Activated CD4-positive, alpha-beta T cell treated with anti-CD3 and anti-CD28 coated beads, Interleukin-2, amount 50 U/mL, for 1 hour (primary cell): Measurements from ENCODE around the gene HPSE2.

Experiments
- DNase-seq: peaks from one replicate; pipeline ENCODE4 v3.0.0-alpha.2; 2020

The HPSE2 gene

DNA sequence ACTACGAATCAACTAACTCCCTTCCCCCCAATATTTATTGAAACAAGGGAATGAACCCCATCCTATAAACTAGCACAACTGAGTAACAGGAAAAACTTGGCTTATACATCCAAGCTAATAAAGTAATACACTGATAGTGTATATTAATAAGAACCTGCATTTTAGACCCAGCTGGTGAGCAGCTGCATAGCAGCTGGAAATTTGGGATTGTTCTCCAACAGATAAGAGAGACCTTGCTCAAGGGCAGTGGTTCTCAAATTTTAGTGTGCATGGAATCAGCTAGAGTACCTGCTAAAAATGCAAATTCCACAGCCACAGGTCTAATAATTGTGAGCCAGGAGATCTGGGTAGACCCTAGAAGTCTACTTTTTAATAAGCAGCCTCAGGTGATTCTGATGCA is 404.3 kb downstream of the HPSE2 start:
- no peak for DNase-seq

DNA sequence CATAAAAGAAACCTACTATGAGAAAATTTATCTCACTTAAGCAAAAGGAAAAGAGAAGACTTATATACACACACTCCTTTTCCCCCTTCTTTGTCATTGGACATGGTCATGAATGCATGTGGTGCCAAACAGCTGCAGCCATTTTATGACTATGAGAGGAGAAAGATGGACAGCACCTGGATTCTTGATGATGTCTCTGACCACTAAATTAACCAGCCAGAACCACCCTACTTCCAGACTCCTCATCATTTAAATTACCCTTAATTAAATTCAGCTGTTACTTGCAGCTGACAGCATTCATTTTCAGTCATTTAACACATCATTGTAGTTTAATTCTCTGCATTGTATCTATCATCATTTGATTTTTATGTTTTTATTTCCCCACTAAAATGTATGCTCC is 409.9 kb downstream of the HPSE2 start:
- DNase-seq = no peak

GRCh38 chr10:98817396-98817795 is 418.3 kb downstream of the HPSE2 start:
- no peak for DNase-seq

DNA sequence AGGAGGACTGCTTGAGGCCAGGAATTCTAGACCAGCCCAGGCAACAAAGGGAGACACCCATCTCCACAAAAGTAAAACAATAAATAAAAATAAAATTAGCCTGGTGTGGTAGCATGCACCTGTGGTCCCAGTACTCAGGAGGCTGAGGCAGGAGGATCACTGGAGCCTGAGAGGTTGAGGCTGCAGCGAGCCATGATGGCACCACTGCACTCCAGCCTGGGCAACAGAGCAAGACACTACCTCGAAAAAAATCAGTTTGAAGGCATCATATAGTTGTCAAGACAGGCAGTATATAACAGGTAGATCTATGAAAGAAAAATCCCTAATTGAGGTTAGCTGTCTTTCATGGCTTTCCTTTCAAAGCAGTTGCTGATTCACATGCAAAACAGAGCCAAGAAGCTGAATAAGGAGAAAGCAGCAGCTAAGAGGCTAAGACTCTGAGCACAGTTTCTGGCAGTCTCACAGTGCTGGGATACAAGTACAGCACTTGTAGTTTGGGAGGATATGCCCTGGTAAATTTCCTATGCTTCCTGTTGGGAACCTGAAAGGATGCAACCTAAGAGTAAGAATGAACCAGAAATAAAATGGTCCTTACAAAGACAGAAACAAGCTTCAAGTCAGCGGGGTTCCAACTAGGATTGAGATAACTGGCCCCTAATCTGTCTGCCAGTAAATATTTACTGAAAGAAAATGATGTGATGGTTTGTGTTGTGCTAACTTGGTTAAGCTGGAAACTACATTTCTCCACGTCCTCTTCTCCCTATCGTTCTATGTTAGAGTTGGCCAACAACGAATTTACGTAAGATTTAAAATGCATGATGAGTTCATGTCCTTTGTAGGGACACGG is 420.4 kb downstream of the HPSE2 start:
- DNase-seq = no peak

GRCh38 chr10:98814470-98814869 is 421.2 kb downstream of the HPSE2 start:
- no peak for DNase-seq

DNA sequence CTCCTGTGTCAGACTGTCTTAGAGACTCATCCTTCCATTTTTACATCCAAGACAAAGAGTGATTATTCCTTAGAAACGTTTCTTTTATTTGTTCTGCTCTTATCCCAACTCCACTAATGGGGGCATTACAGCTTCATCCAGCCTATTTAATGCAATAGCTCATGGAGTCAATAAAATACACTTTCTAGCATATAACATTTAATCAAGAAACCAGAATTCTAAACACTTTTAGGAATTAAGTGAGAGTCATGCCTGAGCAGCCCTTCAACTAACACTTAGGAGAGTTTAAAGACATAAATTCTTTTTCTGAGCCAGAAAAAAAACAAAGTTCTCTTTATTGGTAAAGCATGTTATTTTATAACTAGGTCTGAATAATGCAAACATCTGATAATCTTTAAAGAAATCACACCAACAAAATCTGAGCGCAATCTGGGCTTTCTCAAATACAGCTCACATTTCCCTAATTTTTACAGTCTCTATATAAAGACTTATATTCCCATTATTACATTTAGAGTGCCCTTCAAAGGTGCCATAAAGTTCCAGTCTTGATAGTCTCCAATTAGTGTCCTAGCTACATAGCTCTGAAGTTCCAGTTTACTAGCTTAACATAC is 427.3 kb downstream of the HPSE2 start:
- DNase-seq = no peak

GRCh38 chr10:98800263-98800662 is 435.4 kb downstream of the HPSE2 start:
- no peak for DNase-seq

DNA sequence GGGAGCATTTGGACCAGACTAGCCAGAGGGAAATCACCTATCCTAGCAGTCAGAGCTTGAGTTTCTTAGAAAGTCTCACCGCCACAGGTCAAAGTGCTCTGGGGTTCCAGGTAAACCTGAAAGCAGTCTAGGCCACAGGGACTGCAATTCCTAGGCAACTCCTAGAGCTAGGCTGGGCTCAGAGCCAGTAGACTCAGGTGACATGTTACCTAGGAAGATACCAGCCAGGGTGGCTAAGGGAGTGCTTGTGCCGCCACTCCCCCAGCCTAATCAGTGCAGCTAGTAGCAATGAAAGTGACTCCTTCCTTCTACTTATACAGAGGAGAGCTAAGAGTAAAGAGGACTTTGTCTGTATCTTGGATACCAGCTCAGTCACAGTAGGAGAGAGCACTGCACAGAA is 440.2 kb downstream of the HPSE2 start:
- DNase-seq = no peak

- no peak for DNase-seq
Observed at GRCh38 chr10:98790817-98791216, 444.8 kb downstream of the HPSE2 start.

GRCh38 chr10:98778277-98778759 is 457.3 kb downstream of the HPSE2 start:
- no peak for DNase-seq

DNA sequence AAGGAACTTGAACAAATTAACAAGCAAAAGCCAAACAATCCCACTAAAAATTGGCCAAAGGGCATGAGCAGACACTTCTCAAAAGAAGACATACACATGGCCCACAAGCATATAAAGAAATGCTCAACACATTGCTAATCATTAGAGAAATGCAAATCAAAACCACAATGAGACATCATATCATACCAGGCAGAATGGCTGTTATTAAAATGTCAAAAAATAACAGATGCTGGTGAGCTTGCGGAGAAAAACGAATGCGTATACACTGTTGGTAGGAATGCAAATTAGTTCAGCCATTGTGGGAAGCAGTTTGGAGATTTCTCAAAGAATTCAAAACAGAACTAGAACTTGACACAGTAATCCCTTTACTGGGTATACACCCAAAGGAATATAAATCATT is 477.2 kb downstream of the HPSE2 start:
- DNase-seq = no peak

DNA sequence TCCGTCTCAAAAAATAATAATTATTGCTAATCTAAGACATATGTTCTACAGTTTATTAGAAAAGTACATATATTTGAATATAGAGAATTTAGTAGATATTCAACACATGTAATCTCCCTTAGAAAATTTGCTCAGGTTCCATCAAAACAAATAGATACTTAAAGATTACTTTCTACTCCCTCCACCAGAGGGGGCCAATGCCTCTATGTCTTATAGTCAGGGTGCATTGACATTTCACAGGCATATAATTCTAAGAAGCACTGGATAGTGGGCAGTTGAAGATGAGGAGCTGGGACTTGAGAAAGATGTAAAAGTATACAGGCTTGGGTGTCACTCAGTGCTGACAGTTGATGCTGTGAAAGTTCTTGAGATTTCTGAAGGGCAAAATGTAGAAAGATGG is 487.4 kb downstream of the HPSE2 start:
- no peak for DNase-seq

GRCh38 chr10:98745645-98746044 is 490.0 kb downstream of the HPSE2 start:
- no peak for DNase-seq

DNA sequence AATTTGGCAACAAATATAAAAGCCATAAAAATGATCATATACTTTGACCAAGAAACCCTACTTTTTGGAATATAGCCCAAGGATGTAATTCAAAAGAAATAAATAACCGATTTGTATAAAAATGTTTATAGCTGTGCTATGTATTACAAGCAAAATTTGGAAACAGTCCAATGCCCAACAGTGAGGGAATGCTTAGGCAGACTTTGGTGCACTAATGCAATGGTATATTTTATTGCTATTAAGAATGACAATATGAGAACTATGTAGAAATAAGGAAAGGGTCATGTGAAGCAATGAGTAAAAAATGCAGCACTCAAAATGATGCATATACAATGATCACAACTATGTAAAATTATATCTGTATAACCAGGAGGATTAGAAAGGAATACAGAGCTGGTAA is 515.1 kb downstream of the HPSE2 start:
- DNase-seq = no peak

GRCh38 chr10:98713586-98713985 is 522.1 kb downstream of the HPSE2 start:
- DNase-seq = no peak

GRCh38 chr10:98696516-98696915 is 539.1 kb downstream of the HPSE2 start:
- DNase-seq = no peak

GRCh38 chr10:98694883-98695282 is 540.8 kb downstream of the HPSE2 start:
- no peak for DNase-seq

- no peak for DNase-seq
Observed at GRCh38 chr10:98694014-98694413, 541.6 kb downstream of the HPSE2 start.

GRCh38 chr10:98687685-98688084 is 548.0 kb downstream of the HPSE2 start:
- DNase-seq = no peak

GRCh38 chr10:98684019-98684899 is 551.4 kb downstream of the HPSE2 start:
- no peak for DNase-seq

- no peak for DNase-seq
Observed at GRCh38 chr10:98676895-98677294, 558.8 kb downstream of the HPSE2 start.

DNA sequence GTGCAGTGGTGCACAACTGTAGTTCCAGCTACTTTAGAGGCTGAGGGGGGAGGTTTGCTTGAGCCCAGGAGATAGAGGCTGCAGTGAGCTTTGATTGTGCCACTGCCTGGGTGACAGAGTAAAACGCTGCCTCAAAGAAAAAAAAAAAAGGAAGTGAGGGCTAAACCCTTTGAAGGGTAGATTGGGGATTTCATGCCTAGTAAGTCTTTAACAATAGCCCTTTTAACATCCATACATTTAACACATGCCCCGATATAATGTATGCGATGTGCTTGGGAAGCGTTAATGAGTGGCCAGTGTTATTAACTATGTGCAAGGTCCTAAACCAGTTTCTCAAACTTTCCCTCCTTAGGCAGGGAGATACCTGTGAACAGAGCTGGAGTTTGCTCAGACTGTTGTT is 559.8 kb downstream of the HPSE2 start:
- no peak for DNase-seq

DNA sequence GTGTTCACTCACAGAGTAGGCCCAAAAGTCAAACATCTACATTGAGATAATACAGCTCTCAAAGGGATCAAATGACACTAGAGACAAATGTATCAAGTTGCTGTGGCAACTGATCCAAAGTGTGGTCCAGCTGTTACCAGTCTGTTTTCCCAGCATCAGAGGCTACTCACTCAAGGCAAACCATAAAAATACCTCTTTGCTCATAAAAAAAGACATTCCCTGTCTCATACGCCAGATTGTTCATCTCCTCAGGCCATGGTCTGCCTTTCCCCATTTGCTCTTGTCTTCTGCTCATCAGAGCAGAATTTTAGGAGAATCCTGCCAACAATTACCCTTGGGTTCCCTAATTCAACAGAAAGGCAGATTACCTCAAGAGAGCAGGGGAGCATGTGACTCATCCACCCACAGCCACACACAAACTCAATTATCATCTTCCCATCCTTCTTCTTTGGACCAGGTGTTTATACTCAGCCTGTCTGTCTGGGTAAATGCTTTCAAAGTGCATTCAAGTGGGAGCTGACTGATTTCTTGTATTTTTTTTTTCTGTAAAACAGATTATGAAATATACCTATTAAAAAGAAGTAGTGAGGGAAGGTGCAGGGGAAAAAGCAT is 562.4 kb downstream of the HPSE2 start:
- DNase-seq = no peak
